Activated T-helper 1 cell treated with anti-CD3 and anti-CD28 coated beads, Interleukin-12 subunit alpha, Interleukin-12 subunit beta, Interleukin-2, Interleukin-4 antibody, amounts not matched to agents 30 ng/mL and 10 ng/mL and 1 ng/mL, durations not matched to agents 14 hours and 24 hours and 36 hours (primary cell): ENCODE results near the gene LRRC7. TPM values are rescaled to one million over a fixed set of nuclear protein-coding genes. Genes with fewer than 3 reads are reported as not detected.
"Not testable (repeated sequence)": the region's sequence is repeated elsewhere in the genome, so short reads cannot be mapped to it uniquely, and the experiment has no call there.

Source experiments
- DNase-seq: peaks from one replicate; pipeline ENCODE4 v3.0.0; 2021; ENCODE audit warnings: low spot score
- H3K27ac Mint-ChIP-seq: one replicate; pipeline ENCODE4 v1.8.0; 2021; ENCODE audit warnings: mild to moderate bottlenecking, mixed read lengths
- H3K27me3 Mint-ChIP-seq: one replicate; pipeline ENCODE4 v1.8.0; 2022; ENCODE audit warnings: mild to moderate bottlenecking, moderate library complexity, mixed read lengths; ENCODE audit not compliant: insufficient read depth
- H3K36me3 Mint-ChIP-seq: one replicate; pipeline ENCODE4 v1.8.0; 2021; ENCODE audit warnings: low read depth, mixed read lengths
- H3K4me1 Mint-ChIP-seq: one replicate; pipeline ENCODE4 v1.8.0; 2021; ENCODE audit warnings: low read depth, mixed read lengths
- H3K4me3 Mint-ChIP-seq: one replicate; pipeline ENCODE4 v1.8.0; 2021; ENCODE audit warnings: mild to moderate bottlenecking, moderate library complexity, mixed read lengths
- H3K9me3 Mint-ChIP-seq: one replicate; pipeline ENCODE4 v1.8.0; 2021; ENCODE audit warnings: mixed read lengths
- intact Hi-C: fragments of 100-400 bp; cut with micrococcal nuclease; formaldehyde crosslinking; loops from one replicate; pipeline ENCODE4 v1.15.1; 2024
- total RNA-seq: library from RNA; stranded (reverse); gene quantifications from 2 replicates; pipeline ENCODE4 v1.2.3, GENCODE V29; 2022

The LRRC7 gene
- total RNA-seq, 1 donor from 2014 or later = not detected

DNA sequence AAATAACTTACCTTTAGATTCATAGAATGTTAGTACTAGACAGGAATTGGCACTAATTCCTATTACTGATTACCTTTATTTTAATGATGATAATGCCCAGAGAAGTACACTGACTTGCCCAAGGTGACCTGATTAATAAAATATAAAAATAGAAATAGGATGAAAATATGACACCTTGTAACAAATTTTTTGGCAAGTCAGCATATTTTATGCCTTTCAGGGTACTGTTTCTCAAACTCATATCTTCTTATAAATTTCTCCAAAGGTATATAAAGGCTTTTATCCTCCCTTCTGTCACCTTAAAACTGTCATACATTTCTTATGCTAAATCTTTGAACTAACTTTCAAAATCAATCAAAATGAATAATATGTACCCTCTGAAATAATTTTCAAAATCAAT is 466.2 kb downstream of the LRRC7 start:
- no peaks in the 10 kb centered on the region for H3K36me3 Mint-ChIP-seq
- H3K4me3 Mint-ChIP-seq = no peak overlapping the region
- H3K27ac Mint-ChIP-seq = no peak overlapping the region
- no peaks in the 10 kb centered on the region for H3K27me3 Mint-ChIP-seq
- intact Hi-C loops = no loop called here
- DNase-seq = no peak
- H3K4me1 Mint-ChIP-seq = no peaks in the 10 kb centered on the region
- H3K9me3 Mint-ChIP-seq = no peaks in the 10 kb centered on the region

DNA sequence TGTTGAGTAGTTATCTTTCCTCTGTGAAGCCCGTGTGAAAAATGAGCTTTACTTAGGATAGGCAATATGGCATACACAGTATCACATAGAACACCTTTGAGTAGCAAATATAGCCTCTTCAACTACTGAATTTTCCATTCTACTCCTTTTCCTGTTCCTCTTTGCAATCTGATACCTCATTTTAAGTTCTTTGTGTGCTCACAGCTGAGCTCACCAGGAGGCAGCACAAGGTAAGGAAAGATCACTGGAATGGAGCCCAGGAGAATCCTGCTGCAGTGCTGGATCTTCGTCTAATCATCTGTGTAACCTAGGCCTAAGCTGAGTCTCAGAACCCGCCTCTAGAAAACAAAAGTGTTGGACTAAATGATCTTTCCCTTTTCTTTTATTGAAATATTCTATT is 466.7 kb downstream of the LRRC7 start:
- intact Hi-C loops = no loop called here
- no peaks in the 10 kb centered on the region for H3K27me3 Mint-ChIP-seq
- H3K9me3 Mint-ChIP-seq = no peaks in the 10 kb centered on the region

DNA sequence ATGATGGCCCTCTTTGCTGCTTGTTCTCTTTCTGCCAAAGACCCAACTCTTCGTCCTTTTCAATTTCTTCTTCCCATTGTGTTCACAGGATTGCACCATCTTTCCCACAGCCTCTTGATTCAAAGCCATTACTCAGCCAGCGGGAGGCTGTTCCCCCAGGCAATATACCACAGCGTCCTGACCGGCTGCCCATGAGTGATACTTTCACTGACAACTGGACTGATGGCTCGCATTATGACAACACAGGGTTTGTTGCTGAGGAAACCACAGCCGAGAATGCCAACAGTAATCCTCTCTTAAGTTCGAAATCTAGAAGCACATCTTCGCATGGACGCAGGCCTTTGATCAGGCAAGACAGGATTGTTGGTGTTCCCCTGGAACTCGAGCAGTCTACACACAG is 470.3 kb downstream of the LRRC7 start:
- H3K4me1 Mint-ChIP-seq = no peaks in the 10 kb centered on the region
- H3K27me3 Mint-ChIP-seq = no peaks in the 10 kb centered on the region
- intact Hi-C loops = no loop called here
- no peak overlapping the region for H3K27ac Mint-ChIP-seq
- no peaks in the 10 kb centered on the region for H3K36me3 Mint-ChIP-seq
- H3K4me3 Mint-ChIP-seq = no peak overlapping the region
- DNase-seq = no peak
- H3K9me3 Mint-ChIP-seq = no peaks in the 10 kb centered on the region

More for the DNA sequence above, 466.7 kb downstream of the LRRC7 start:
- H3K4me1 Mint-ChIP-seq = no peaks in the 10 kb centered on the region
- H3K4me3 Mint-ChIP-seq = no peak overlapping the region
- H3K36me3 Mint-ChIP-seq = no peaks in the 10 kb centered on the region
- H3K27ac Mint-ChIP-seq = no peak overlapping the region
- DNase-seq = no peak

DNA sequence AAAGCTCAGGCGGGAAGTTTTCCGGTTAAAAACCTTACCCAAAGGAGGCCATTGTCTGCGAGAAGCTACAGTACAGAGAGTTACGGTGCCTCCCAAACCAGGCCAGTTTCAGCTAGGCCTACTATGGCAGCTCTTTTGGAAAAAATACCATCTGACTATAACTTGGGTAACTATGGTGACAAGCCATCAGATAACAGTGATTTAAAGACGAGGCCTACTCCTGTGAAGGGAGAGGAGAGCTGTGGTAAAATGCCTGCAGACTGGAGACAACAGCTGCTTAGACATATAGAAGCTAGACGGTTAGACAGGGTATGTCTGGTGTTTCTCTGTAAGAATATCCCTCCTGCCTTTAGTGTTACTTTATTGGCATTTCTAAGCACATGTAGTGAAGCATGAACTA is 471.8 kb downstream of the LRRC7 start:
- H3K4me3 Mint-ChIP-seq = no peak overlapping the region
- no peaks in the 10 kb centered on the region for H3K9me3 Mint-ChIP-seq
- H3K4me1 Mint-ChIP-seq = no peaks in the 10 kb centered on the region
- H3K27me3 Mint-ChIP-seq = no peaks in the 10 kb centered on the region
- no peaks in the 10 kb centered on the region for H3K36me3 Mint-ChIP-seq
- no peak for DNase-seq
- intact Hi-C loops = no loop called here
- no peak overlapping the region for H3K27ac Mint-ChIP-seq

DNA sequence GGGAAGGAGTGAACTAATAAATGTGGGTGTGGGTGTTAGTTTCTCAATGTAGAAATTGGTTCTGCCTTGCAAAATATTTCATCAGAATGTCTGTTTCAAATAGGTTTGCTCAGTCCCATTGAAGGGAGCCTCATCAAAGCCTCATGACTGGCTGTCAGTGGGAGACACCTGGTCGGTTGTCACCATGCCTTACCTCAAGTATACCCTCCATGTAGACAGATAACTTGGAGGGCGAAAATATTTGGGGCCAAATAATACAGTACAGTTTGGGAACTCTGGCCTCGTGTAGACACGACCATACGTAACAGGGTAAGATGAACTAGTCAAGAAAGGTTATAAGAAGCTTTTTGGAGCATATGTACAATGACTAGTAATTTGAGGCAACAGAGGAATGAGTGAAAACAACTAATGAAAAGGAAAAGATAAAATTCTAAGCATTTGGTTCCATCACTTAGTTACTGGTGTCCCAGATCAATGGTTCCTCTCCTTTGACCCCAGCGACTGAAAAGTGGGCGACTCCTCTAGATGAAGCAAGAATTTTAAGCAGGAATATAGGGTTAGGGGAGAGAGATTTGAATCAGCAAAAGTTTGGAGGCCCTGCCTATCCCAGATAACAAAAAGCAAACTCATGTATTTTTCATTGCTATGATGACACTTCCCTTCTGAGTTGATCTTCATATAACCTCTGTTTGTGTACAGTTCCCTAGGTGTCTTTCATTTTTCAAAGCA is 473.8 kb downstream of the LRRC7 start:
- no peaks in the 10 kb centered on the region for H3K9me3 Mint-ChIP-seq
- H3K27ac Mint-ChIP-seq = no peak overlapping the region
- no peaks in the 10 kb centered on the region for H3K27me3 Mint-ChIP-seq
- no peaks in the 10 kb centered on the region for H3K4me1 Mint-ChIP-seq
- no peaks in the 10 kb centered on the region for H3K36me3 Mint-ChIP-seq
- intact Hi-C loops = no loop called here
- H3K4me3 Mint-ChIP-seq = no peak overlapping the region
- no peak for DNase-seq

DNA sequence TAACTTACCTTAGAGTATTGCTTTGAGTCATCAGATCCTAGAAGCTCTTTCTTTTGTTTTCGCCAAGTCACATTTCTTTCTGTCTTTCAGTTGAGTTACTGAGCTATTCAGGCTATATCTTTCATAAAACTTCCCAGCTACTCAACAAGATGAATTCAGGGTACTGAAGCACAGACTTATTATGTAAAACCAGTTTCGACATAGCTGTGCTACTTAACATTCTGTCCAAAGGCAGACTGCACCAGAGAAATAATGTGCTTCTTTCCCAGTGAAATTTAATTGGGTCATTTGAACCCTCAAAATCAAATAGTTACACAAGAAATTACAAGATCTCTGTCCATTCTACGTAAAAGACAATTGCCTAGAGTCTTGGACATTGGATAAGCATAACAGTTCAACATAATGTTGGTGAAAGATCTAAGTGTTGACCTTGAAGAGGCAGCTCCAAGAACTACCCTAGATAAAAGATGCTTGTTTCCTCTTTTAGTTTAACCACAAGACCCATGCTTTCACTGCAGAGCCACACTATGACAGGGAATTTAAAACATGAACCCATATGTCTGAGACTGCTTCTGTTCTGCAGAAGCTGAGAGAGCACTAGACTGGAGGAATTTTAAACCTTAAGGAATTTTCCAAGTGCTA is 474.5 kb downstream of the LRRC7 start:
- H3K4me1 Mint-ChIP-seq = no peaks in the 10 kb centered on the region
- intact Hi-C loops = no loop called here

DNA sequence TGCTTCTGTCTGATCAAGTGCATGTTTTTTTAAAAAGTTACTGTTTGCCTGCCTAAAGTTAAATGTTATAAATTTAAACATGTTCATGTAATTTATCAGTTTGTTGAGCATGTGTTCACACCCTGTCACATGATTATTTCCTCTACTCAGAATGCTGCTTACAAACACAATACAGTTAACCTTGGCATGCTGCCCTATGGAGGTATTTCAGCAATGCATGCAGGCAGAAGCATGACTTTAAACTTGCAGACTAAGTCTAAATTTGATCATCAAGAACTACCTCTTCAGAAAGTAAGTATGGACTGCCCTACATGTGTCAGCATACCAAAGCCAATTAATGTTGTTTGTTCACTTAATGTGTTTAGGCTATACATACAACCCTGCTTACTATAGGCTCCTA is 476.1 kb downstream of the LRRC7 start:
- no peaks in the 10 kb centered on the region for H3K36me3 Mint-ChIP-seq
- H3K27ac Mint-ChIP-seq = no peak overlapping the region
- H3K4me1 Mint-ChIP-seq = no peaks in the 10 kb centered on the region

More for the DNA sequence above, 474.5 kb downstream of the LRRC7 start:
- no peak for DNase-seq
- Mint-ChIP-seq H3K9me3 (no peaks in the 10 kb centered on the region), H3K27ac (no peak overlapping the region), H3K27me3 (no peaks in the 10 kb centered on the region), H3K4me3 (no peak overlapping the region), H3K36me3 (no peaks in the 10 kb centered on the region)

DNA sequence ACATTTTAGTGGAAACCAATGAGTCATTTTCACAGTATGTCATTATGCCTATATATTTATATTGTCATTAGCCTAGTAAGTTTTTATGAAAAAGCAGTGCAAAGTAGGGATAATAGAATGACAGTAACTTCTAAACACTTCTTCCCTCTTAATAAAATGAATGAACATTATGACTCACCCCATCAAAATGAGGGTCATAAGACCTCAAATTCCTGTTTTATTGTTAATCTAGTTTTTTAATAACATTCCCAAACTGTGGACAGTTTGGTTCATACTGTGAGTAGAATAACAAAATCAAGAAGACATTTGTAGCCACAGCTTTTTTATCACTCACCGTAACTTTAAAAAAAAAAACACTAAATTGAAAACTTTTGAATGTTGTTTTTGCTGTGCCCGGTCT is 477.1 kb downstream of the LRRC7 start:
- no peaks in the 10 kb centered on the region for H3K36me3 Mint-ChIP-seq
- no peaks in the 10 kb centered on the region for H3K4me1 Mint-ChIP-seq
- no peaks in the 10 kb centered on the region for H3K27me3 Mint-ChIP-seq
- no peak overlapping the region for H3K4me3 Mint-ChIP-seq
- no peaks in the 10 kb centered on the region for H3K9me3 Mint-ChIP-seq
- DNase-seq = no peak
- intact Hi-C loops = no loop called here
- H3K27ac Mint-ChIP-seq = no peak overlapping the region

More for the DNA sequence above, 476.1 kb downstream of the LRRC7 start:
- Mint-ChIP-seq H3K9me3 (no peaks in the 10 kb centered on the region), H3K4me3 (no peak overlapping the region), H3K27me3 (no peaks in the 10 kb centered on the region)
- no peak for DNase-seq
- intact Hi-C loops = no loop called here

DNA sequence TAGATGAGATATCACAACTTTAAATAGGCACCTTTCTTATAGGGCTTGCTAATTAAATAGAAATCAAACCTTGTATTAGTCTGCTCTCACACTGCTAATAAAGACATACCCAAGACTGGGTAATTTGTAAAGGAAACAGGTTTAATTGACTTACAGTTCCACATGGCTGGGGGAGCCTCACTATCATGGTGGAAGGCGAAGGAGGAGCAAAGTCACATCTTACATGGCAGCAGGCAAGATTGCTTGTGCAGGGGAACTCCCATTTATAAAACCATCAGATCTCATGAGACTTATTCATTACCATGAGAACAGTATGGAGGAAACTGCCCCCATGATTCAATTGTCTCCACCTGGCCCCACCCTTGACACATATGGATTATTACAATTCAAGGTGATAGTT is 477.9 kb downstream of the LRRC7 start:
- not testable (repeated sequence) for DNase-seq, H3K36me3 Mint-ChIP-seq, H3K4me3 Mint-ChIP-seq

DNA sequence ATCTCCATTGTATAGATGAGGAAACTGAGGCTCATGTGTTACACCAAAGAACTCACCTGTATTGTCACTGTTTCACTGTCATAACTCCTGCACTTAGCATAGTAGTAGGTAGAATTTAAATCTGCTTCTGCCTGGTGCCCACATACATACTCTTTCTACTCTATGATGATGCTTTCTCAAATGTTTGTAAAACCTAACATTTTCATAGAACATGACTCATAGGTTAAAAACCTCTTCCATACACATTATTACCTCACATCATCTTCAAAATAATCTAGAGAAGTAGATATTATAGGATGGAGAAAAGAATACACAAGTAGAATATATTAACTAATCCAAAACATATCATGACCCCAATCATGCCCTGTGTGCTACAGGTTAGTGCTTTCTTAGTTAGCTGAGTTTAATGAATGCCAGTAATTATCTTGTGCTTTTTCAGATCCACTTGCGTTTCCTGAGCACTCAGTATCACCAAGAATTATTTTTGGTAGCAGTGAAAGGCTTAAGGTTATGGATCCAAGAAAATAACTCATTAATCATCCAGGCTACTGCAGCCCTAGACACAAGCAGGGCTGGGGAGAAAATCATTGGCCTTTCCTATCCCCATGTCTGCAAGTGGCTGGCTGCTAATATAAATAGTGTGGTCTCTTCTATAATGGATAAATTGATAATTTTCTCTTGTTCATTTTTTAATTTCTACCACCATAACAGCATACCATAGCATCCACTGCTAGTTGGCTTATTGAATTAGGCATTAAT is 480.8 kb downstream of the LRRC7 start:
- H3K9me3 Mint-ChIP-seq = no peaks in the 10 kb centered on the region
- H3K27me3 Mint-ChIP-seq = no peaks in the 10 kb centered on the region
- intact Hi-C loops = no loop called here

More for the DNA sequence above, 477.9 kb downstream of the LRRC7 start:
- H3K27ac Mint-ChIP-seq, H3K27me3 Mint-ChIP-seq, H3K4me1 Mint-ChIP-seq, H3K9me3 Mint-ChIP-seq, intact Hi-C loops: not testable (repeated sequence)

DNA sequence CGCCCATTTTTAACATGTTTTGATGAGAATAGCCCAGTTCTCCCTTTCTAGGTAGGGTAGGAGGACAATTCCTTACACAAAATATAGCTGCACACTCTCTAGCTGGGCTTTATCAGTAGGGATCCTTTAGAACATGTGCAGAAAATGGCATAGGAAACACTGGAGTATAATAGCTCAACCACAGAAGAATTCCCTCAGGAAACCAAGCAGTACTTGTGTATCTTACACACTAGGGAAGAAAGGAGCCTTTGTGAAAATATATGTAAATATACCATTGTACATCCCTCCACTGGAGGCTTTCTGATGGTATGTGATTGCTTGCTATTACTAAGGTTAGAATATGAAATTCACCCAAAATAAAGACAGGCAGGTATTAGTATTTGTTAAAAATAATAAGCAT is 484.2 kb downstream of the LRRC7 start:
- H3K27me3 Mint-ChIP-seq = no peaks in the 10 kb centered on the region
- intact Hi-C loops = no loop called here
- no peak overlapping the region for H3K27ac Mint-ChIP-seq
- H3K4me1 Mint-ChIP-seq = no peaks in the 10 kb centered on the region
- no peaks in the 10 kb centered on the region for H3K36me3 Mint-ChIP-seq
- no peak overlapping the region for H3K4me3 Mint-ChIP-seq
- H3K9me3 Mint-ChIP-seq = no peaks in the 10 kb centered on the region
- no peak for DNase-seq

More for the DNA sequence above, 480.8 kb downstream of the LRRC7 start:
- no peaks in the 10 kb centered on the region for H3K36me3 Mint-ChIP-seq
- H3K4me1 Mint-ChIP-seq = no peaks in the 10 kb centered on the region
- DNase-seq = no peak
- no peak overlapping the region for H3K4me3 Mint-ChIP-seq
- H3K27ac Mint-ChIP-seq = no peak overlapping the region

DNA sequence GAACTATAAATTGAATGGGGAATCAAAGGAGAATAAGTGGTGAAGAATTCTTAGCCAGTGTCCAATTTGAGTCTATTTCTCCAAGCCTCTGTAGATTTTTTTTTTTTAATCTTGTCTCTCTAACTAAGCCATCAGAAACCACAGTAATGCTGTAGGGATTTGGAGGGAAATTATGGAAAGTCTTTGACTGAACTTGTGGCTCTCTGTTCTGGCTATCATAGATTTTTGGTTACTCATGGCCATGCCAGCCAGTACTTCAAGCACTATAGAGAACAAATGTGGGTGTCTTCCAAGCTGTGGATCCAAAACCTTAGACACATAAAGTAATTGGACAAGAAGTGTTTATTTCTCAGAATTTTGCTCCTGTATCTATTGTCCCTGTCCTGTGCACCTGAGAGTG is 489.8 kb downstream of the LRRC7 start:
- no peak overlapping the region for H3K4me3 Mint-ChIP-seq
- H3K4me1 Mint-ChIP-seq = no peaks in the 10 kb centered on the region
- peaks cover 2% of the 10 kb centered on the region for H3K27me3 Mint-ChIP-seq
- intact Hi-C loops = no loop called here
- H3K36me3 Mint-ChIP-seq = no peaks in the 10 kb centered on the region
- no peak for DNase-seq
- no peaks in the 10 kb centered on the region for H3K9me3 Mint-ChIP-seq
- H3K27ac Mint-ChIP-seq = no peak overlapping the region

DNA sequence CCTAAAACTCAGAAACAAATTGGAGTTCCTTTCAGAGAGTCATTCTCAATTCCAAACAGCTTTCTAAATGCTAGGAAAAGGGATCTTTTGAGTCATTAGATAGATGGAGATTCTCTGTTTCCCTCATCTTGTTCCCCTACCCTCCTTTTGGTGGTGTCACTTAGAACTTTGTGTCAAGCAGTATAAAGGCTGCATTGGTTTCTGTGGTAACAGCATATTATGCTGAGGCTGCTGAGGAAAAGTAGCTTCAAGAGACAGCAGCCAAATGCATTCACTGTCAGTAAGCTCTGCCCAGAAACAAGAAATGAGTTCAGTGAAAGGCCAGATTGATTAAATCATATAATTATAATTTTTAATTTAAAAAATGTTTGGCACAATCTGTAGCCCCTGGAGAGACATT is 493.5 kb downstream of the LRRC7 start:
- intact Hi-C loops = no loop called here
- no peaks in the 10 kb centered on the region for H3K9me3 Mint-ChIP-seq
- H3K27me3 Mint-ChIP-seq = peaks cover 2% of the 10 kb centered on the region
- no peak overlapping the region for H3K27ac Mint-ChIP-seq
- no peak overlapping the region for H3K4me3 Mint-ChIP-seq
- H3K36me3 Mint-ChIP-seq = no peaks in the 10 kb centered on the region
- H3K4me1 Mint-ChIP-seq = no peaks in the 10 kb centered on the region
- no peak for DNase-seq
